GM19372 (cell line): ENCODE measurements around the gene FMNL1.

Experiments used
- ATAC-seq: cut with Tn5 transposase; IDR thresholded peaks from one replicate; pipeline ENCODE4 v1.9.1; 2021; ENCODE audit warnings: mild to moderate bottlenecking, low read depth, moderate library complexity; ENCODE audit not compliant: unreplicated experiment

Gene FMNL1

GRCh38 chr17:45222996-45223538 is 1.4 kb downstream of the FMNL1 start:
- no peak for ATAC-seq

- ATAC-seq: no peak
These were observed 2.1 kb downstream of the FMNL1 start for GRCh38 chr17:45223539-45224528.

- no peak for ATAC-seq
These were observed 3.0 kb downstream of the FMNL1 start for GRCh38 chr17:45224671-45225050.

- no peak for ATAC-seq
These were observed 3.5 kb downstream of the FMNL1 start for GRCh38 chr17:45225051-45225700.

GRCh38 chr17:45225964-45226530 is 4.4 kb downstream of the FMNL1 start:
- ATAC-seq: peak; percentile 55

GRCh38 chr17:45226576-45226975 is 4.9 kb downstream of the FMNL1 start:
- no peak for ATAC-seq

- ATAC-seq: no peak
These were observed 5.6 kb downstream of the FMNL1 start for GRCh38 chr17:45227101-45227925.

GRCh38 chr17:45227926-45228762 is 6.5 kb downstream of the FMNL1 start:
- no peak for ATAC-seq

GRCh38 chr17:45228763-45229539 is 7.3 kb downstream of the FMNL1 start:
- no peak for ATAC-seq

GRCh38 chr17:45229681-45230409 is 8.2 kb downstream of the FMNL1 start:
- ATAC-seq: no peak

GRCh38 chr17:45230410-45230786 is 8.7 kb downstream of the FMNL1 start:
- no peak for ATAC-seq

GRCh38 chr17:45230787-45231480 is 9.2 kb downstream of the FMNL1 start:
- no peak for ATAC-seq

GRCh38 chr17:45231481-45232116 is 9.9 kb downstream of the FMNL1 start:
- ATAC-seq: no peak

- no peak for ATAC-seq
These were observed 11.1 kb downstream of the FMNL1 start for GRCh38 chr17:45232514-45233422.

GRCh38 chr17:45233423-45233924 is 11.8 kb downstream of the FMNL1 start:
- no peak for ATAC-seq
